GM12878 (cell line): ENCODE results near the gene GRHL1. TPM values are rescaled to one million over a fixed set of nuclear protein-coding genes. Genes with fewer than 3 reads are reported as not detected.

Experiments used
- ATAC-seq: fragments of 200-7000 bp; cut with Tn5 transposase; 3 replicates; pipeline ENCODE4 v1.9.1; 2020; ENCODE audit warnings: mild to moderate bottlenecking, moderate library complexity
- BruUV-seq: library from RNA; stranded (reverse); fragments of 400-500 nt; replicated peaks from 2 replicates; lab custom pipeline; 2021; lab: Mats Ljungman, UMichigan
- CTCF ChIA-PET: fragments of 300-600 bp; sonication (Branson Sonifier 250); formaldehyde crosslinking; extraction: SDS; loops from one replicate; lab custom pipeline; 2021; ENCODE audit warnings: inconsistent platforms; lab: Yijun Ruan, JAX
- POLR2A ChIA-PET: fragments of 350-600 bp; formaldehyde crosslinking; extraction: SDS; loops from one replicate; lab custom pipeline; 2021; ENCODE audit warnings: inconsistent platforms; lab: Charles Lee
- RAD21 ChIA-PET: fragments of 300-600 bp; sonication (Branson Sonifier 250); formaldehyde crosslinking; loops from one replicate; lab custom pipeline; 2023; ENCODE audit warnings: antibody characterized with exemption; ENCODE audit not compliant: unreplicated experiment; lab: Charles Lee
- SMC1A ChIA-PET: fragments of 300-600 bp; sonication (Branson Sonifier 250); formaldehyde crosslinking; loops from one replicate; lab custom pipeline; 2023; ENCODE audit not compliant: unreplicated experiment, uncharacterized antibody; lab: Charles Lee
- DNase-seq: peaks from one replicate; pipeline ENCODE4 v3.0.0-alpha.2; 2011; ENCODE audit warnings: low read depth, low spot score
- FAIRE-seq: peaks from 3 replicates; lab custom pipeline; 2011; peaks lifted over from hg19 to GRCh38; lab: Jason Lieb, UNC
- H2AFZ ChIP-seq: 2 replicates; pipeline ENCODE4 v1.6.0; 2011; ENCODE audit warnings: low read depth, low read length, control low read depth; ENCODE audit not compliant: control insufficient read depth
- H3K27ac ChIP-seq: 2 replicates; pipeline ENCODE4 v1.5.1; 2011; ENCODE audit warnings: control low read depth; ENCODE audit not compliant: control insufficient read depth, insufficient read depth
- H3K27me3 ChIP-seq, 2 experiments: replicated peaks in 1 of 2; 2 replicates each; pipeline versions ENCODE4 v1.6.0 to v1.6.1; 2011; ENCODE audit warnings: low read length in 1 of 2; ENCODE audit not compliant: control insufficient read depth in 2 of 2, insufficient read depth in 2 of 2
- H3K36me3 ChIP-seq, 2 experiments: 2 replicates each; pipeline ENCODE4 v1.5.1; 2011; ENCODE audit warnings: low read length in 1 of 2; ENCODE audit not compliant: control insufficient read depth in 2 of 2, insufficient read depth in 2 of 2
- H3K4me1 ChIP-seq: 2 replicates; pipeline ENCODE4 v1.6.1; 2011; ENCODE audit warnings: mild to moderate bottlenecking, low read length, moderate library complexity, mixed read lengths; ENCODE audit not compliant: control insufficient read depth, insufficient read depth
- H3K4me2 ChIP-seq: 2 replicates; pipeline ENCODE4 v1.6.0; 2011; ENCODE audit warnings: control low read depth; ENCODE audit not compliant: control insufficient read depth, insufficient read depth
- H3K4me3 ChIP-seq: fragments of 200-600 bp; sonication (generic); 2 replicates; pipeline ENCODE4 v1.5.1; 2016
- H3K79me2 ChIP-seq: 2 replicates; pipeline ENCODE4 v1.6.0; 2011; ENCODE audit warnings: low read length; ENCODE audit not compliant: control insufficient read depth, insufficient read depth
- H3K9ac ChIP-seq: 2 replicates; pipeline ENCODE4 v1.8.0; 2011; ENCODE audit warnings: low read length, control low read depth, mixed read lengths; ENCODE audit not compliant: control insufficient read depth, insufficient read depth
- H3K9me3 ChIP-seq: replicated peaks from 3 replicates; pipeline ENCODE4 v1.5.1; 2011; ENCODE audit warnings: mild to moderate bottlenecking, low read length; ENCODE audit not compliant: control insufficient read depth, insufficient read depth
- H4K20me1 ChIP-seq: 2 replicates; pipeline ENCODE4 v1.6.0; 2011; ENCODE audit not compliant: control insufficient read depth, insufficient read depth
- CHD1 ChIP-seq: IDR thresholded peaks from 2 replicates; pipeline ENCODE4 v1.6.1; 2012; ENCODE audit warnings: low read depth, low read length, improper control_type of control experiment
- MYB ChIP-seq: fragments of 150-350 bp; IDR thresholded peaks from 2 replicates; pipeline ENCODE4 v1.6.1; 2014; ENCODE audit warnings: mild to moderate bottlenecking, low read depth, low read length, borderline replicate concordance
- NFYB ChIP-seq: IDR thresholded peaks from 2 replicates; pipeline ENCODE4 v1.6.1; 2011; ENCODE audit warnings: low read depth, mild to moderate bottlenecking, low read length, improper control_type of control experiment, moderate library complexity; ENCODE audit not compliant: insufficient read depth
- NR2F1 ChIP-seq: fragments of 450-650 bp; conservative IDR thresholded peaks from 2 replicates; pipeline ENCODE4 v1.6.1; 2017; ENCODE audit warnings: mild to moderate bottlenecking
- RCOR1 ChIP-seq: conservative IDR thresholded peaks from 2 replicates; pipeline ENCODE4 v1.6.1; 2012; ENCODE audit warnings: low read depth, low read length, improper control_type of control experiment
- SRF ChIP-seq, 2 experiments: IDR thresholded peaks; 2 replicates each; pipeline ENCODE4 v1.6.1; 2011; ENCODE audit warnings: low read depth in 2 of 2, low read length in 2 of 2, mild to moderate bottlenecking in 1 of 2, moderate library complexity in 1 of 2
- ZZZ3 ChIP-seq: IDR thresholded peaks from 2 replicates; pipeline ENCODE4 v1.6.1; 2011; ENCODE audit warnings: low read depth; ENCODE audit not compliant: control insufficient read depth, insufficient read length
- WGBS: methylation state at CpG from one replicate; pipeline ENCODE4 v1.1.6; 2016; ENCODE audit warnings: low lambda C conversion rate; ENCODE audit not compliant: insufficient replicate concordance, insufficient coverage; ENCODE audit errors: missing lambda C conversion rate; 5-methylcytosine and 5-hydroxymethylcytosine counted together
- in situ Hi-C: fragments of 300-500 bp; cut with MboI; formaldehyde crosslinking; loops from 9 replicates; pipeline ENCODE4 v1.14.3; 2018; ENCODE audit warnings: mixed read lengths
- intact Hi-C: fragments of 100-400 bp; cut with micrococcal nuclease; formaldehyde crosslinking; loops from one replicate; pipeline ENCODE4 v1.14.2; 2022; ENCODE audit not compliant: unreplicated experiment
- polyA plus RNA-seq, 11 experiments: library from polyadenylated mRNA; depleted of rRNA in 4 of 11; unstranded in 6 of 11; stranded (reverse) in 5 of 11; fragments of >200 nt; fragmentation: Nextera tagmentation in 4 of 11; fragmentation: Illumina TruSeq in 1 of 11; extraction: Ambion mirVana in 4 of 11; extraction: Trizol in 1 of 11; gene quantifications; 1 replicate in 1 of 11; 2 replicates in 10 of 11; pipeline versions ENCODE4 v1.2.1 to v1.2.3, GENCODE V29; 2011 to 2016; ENCODE audit warnings: inconsistent platforms in 2 of 11, missing spikeins in 2 of 11, low read depth in 1 of 11
- total RNA-seq, 4 experiments: library from RNA; depleted of rRNA in 3 of 4; stranded (reverse); fragments of >200 nt in 3 of 4; fragmentation: Illumina TruSeq in 1 of 4; extraction: Trizol in 1 of 4; gene quantifications; 2 replicates each; pipeline versions ENCODE4 v1.2.1 to v1.2.3, GENCODE V29; 2013 to 2021
- TF ChIP-seq, protein P1 (sequence below): fragments of 450-650 bp; IDR thresholded peaks from 2 replicates; pipeline ENCODE4 v1.6.1; 2014; ENCODE audit warnings: mild to moderate bottlenecking
- TF ChIP-seq, protein P2 (sequence below): IDR thresholded peaks from 2 replicates; pipeline ENCODE4 v1.6.1; 2012; ENCODE audit warnings: low read depth, low read length, improper control_type of control experiment

The GRHL1 gene
- total and polyA plus RNA-seq, 10 of the 15 experiments (the other 5 are each of a cell fraction or from before 2014, with no cell fraction given), result 0.09 to 0.81 (median 0.28) TPM; not detected in 1

DNA sequence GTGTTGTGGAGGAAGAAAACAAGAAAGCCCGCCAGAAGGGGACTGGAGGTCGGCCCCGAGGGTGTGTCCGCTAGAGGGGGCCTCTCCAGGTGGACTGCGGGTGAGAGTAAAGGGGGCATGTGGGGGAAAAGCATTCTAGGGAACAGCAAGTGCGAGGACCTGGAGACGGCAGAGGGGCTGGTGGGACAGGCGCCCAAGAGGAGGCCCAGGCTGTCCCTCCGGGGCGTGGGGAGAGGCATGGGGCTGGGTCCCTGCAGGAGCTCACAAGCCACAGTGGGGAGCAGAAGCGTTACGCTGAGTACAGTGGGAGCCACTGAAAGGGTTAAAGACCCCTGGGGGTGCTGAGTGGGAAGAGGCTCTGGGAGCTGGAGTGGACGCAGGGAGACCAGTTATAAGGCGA lies 90.2 kb downstream of the GRHL1 start:
- POLR2A ChIA-PET, result no interaction called here
- TF ChIP-seq SRF (IDR thresholded peaks at IDR 0.05; ENCODE audit: low read depth in 2 of 2, low read length in 2 of 2) (no peak), ZZZ3 (no peak), MYB (no peak), NR2F1 (no peak), CHD1 (no peak), NFYB (no peak), RCOR1 (no peak)
- TF ChIP-seq, protein P1, sequence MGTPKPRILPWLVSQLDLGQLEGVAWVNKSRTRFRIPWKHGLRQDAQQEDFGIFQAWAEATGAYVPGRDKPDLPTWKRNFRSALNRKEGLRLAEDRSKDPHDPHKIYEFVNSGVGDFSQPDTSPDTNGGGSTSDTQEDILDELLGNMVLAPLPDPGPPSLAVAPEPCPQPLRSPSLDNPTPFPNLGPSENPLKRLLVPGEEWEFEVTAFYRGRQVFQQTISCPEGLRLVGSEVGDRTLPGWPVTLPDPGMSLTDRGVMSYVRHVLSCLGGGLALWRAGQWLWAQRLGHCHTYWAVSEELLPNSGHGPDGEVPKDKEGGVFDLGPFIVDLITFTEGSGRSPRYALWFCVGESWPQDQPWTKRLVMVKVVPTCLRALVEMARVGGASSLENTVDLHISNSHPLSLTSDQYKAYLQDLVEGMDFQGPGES, result no peak
- TF ChIP-seq, protein P2, sequence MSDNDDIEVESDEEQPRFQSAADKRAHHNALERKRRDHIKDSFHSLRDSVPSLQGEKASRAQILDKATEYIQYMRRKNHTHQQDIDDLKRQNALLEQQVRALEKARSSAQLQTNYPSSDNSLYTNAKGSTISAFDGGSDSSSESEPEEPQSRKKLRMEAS, result no peak
- TF ChIP-seq, all 136 proteins: peak for 0
- no peak overlapping the region for H3K9ac ChIP-seq
- no peaks in the 10 kb centered on the region for H3K36me3 ChIP-seq
- ChIA-PET CTCF (interaction anchor here (1.4 kb wide), 1 partner anchor 57 kb away, joined by 3 read pairs; no protein-coding TSS in a partner anchor), RAD21 (no interaction called here), SMC1A (no interaction called here)
- H3K9me3 ChIP-seq, result peaks cover 2% of the 10 kb centered on the region; the same call in 1 of the 3 replicates
- no peak overlapping the region for H3K27ac ChIP-seq
- BruUV-seq, result no TSS peak
- H3K27me3 ChIP-seq, result peaks cover 0 to 4% of the 10 kb centered on the region in 2 experiments; a peak in 1 of 4 replicates
- no peak overlapping the region for H2AFZ ChIP-seq
- FAIRE-seq, result no peak
- H3K79me2 ChIP-seq, result no peaks in the 10 kb centered on the region
- WGBS, result 96% methylated on average over 14 of the region's 14 CpGs
- no peak overlapping the region for H3K4me2 ChIP-seq
- no peak overlapping the region for H3K4me3 ChIP-seq
- no peaks in the 10 kb centered on the region for H3K4me1 ChIP-seq
- no peak for ATAC-seq
- DNase-seq, result no peak
- intact Hi-C loops, result no loop called here
- in situ Hi-C loops, result no loop called here
- H4K20me1 ChIP-seq, result no peaks in the 10 kb centered on the region
